ENCODE measurements around the gene RANBP17. TPM values are rescaled to one million over a fixed set of nuclear protein-coding genes. Genes with fewer than 3 reads are reported as not detected.

The RANBP17 gene
- total RNA-seq, 4 donors from 2014 or later = 0.55 to 3.0 (median 1.5) TPM

- H3K27me3 ChIP-seq = no peaks in the 10 kb centered on the region
- no peaks in the 10 kb centered on the region for H3K4me1 ChIP-seq
- no peaks in the 10 kb centered on the region for H3K36me3 ChIP-seq
- TF ChIP-seq EP300 (IDR thresholded peaks at IDR 0.05) (no peak), POLR2AphosphoS5 (IDR thresholded peaks at IDR 0.05) (no peak), POLR2A (IDR thresholded peaks at IDR 0.05) (no peak), CTCF (IDR thresholded peaks at IDR 0.05) (no peak)
- no peak for DNase-seq (ENCODE audit: low spot score in 2 of 2)
- WGBS = 76% methylated on average over 2 of the region's 2 CpGs
- no peaks in the 10 kb centered on the region for H3K9me3 ChIP-seq
- H3K27ac ChIP-seq = no peak overlapping the region
- H3K4me3 ChIP-seq = no peak overlapping the region
Observed at GRCh38 chr5:170880084-170880483, 18.3 kb downstream of the RANBP17 start.

GRCh38 chr5:170882345-170882744, 20.5 kb downstream of the RANBP17 start:
- 94% methylated on average over 3 of the region's 3 CpGs for WGBS

GRCh38 chr5:170885256-170885655, 23.4 kb downstream of the RANBP17 start:
- H3K4me1 ChIP-seq = no peaks in the 10 kb centered on the region
- TF ChIP-seq CTCF (IDR thresholded peaks at IDR 0.05) (no peak), POLR2AphosphoS5 (IDR thresholded peaks at IDR 0.05) (no peak), POLR2A (IDR thresholded peaks at IDR 0.05) (no peak), EP300 (IDR thresholded peaks at IDR 0.05) (no peak)
- no peaks in the 10 kb centered on the region for H3K9me3 ChIP-seq
- H3K27me3 ChIP-seq = no peaks in the 10 kb centered on the region
- DNase-seq (ENCODE audit: low spot score in 2 of 2) = no peak
- H3K4me3 ChIP-seq = no peak overlapping the region
- H3K27ac ChIP-seq = no peak overlapping the region
- no peaks in the 10 kb centered on the region for H3K36me3 ChIP-seq

More at GRCh38 chr5:170882345-170882744, 20.5 kb downstream of the RANBP17 start:
- Histone ChIP-seq H3K4me1 (no peaks in the 10 kb centered on the region), H3K9me3 (no peaks in the 10 kb centered on the region), H3K27ac (no peak overlapping the region), H3K36me3 (no peaks in the 10 kb centered on the region), H3K4me3 (no peak overlapping the region), H3K27me3 (no peaks in the 10 kb centered on the region)
- no peak for DNase-seq (ENCODE audit: low spot score in 2 of 2)
- TF ChIP-seq EP300 (IDR thresholded peaks at IDR 0.05) (no peak), POLR2A (IDR thresholded peaks at IDR 0.05) (no peak), CTCF (IDR thresholded peaks at IDR 0.05) (no peak)

- Histone ChIP-seq H3K4me1 (no peaks in the 10 kb centered on the region), H3K36me3 (no peaks in the 10 kb centered on the region), H3K4me3 (no peak overlapping the region), H3K27me3 (no peaks in the 10 kb centered on the region), H3K27ac (no peak overlapping the region), H3K9me3 (no peaks in the 10 kb centered on the region)
- WGBS = 95% methylated on average over 2 of the region's 2 CpGs
- DNase-seq (ENCODE audit: low spot score in 2 of 2) = no peak
- TF ChIP-seq POLR2A (IDR thresholded peaks at IDR 0.05) (no peak), CTCF (IDR thresholded peaks at IDR 0.05) (no peak), POLR2AphosphoS5 (IDR thresholded peaks at IDR 0.05) (no peak), EP300 (IDR thresholded peaks at IDR 0.05) (no peak)
Observed at GRCh38 chr5:170885809-170886208, 24.0 kb downstream of the RANBP17 start.

- H3K4me1 ChIP-seq = no peaks in the 10 kb centered on the region
- H3K27ac ChIP-seq = no peak overlapping the region
- no peaks in the 10 kb centered on the region for H3K36me3 ChIP-seq
- WGBS = 95% methylated on average over 3 of the region's 3 CpGs
- no peaks in the 10 kb centered on the region for H3K27me3 ChIP-seq
- H3K4me3 ChIP-seq = no peak overlapping the region
- no peaks in the 10 kb centered on the region for H3K9me3 ChIP-seq
- DNase-seq (ENCODE audit: low spot score in 2 of 2) = no peak
- TF ChIP-seq CTCF (IDR thresholded peaks at IDR 0.05) = no peak
- no peak for TF ChIP-seq POLR2A (IDR thresholded peaks at IDR 0.05)
- no peak for TF ChIP-seq EP300 (IDR thresholded peaks at IDR 0.05)
- no peak for TF ChIP-seq POLR2AphosphoS5 (IDR thresholded peaks at IDR 0.05)
Observed at GRCh38 chr5:170886210-170886894, 24.5 kb downstream of the RANBP17 start.
